Measurements from ENCODE around the gene IGDCC3.

- TF ChIP-seq CTCF (IDR thresholded peaks at IDR 0.05) (no peak), POLR2A (IDR thresholded peaks at IDR 0.05) (no peak)
Observed at GRCh38 chr15:65307978-65308377, 69.8 kb downstream of the IGDCC3 start.

Measured in body of pancreas (tissue), 4 donors.